Left lung (tissue), 14 donors: ENCODE results near the gene FGF8. TPM values are rescaled to one million over a fixed set of nuclear protein-coding genes. Genes with fewer than 3 reads are reported as not detected.

Experiments used
- ATAC-seq: fragments of 200-7000 bp; cut with Tn5 transposase; one replicate; pipeline ENCODE4 v1.9.1; 2020; ENCODE audit warnings: moderate library complexity
- DNase-seq, 4 donors: peaks; one replicate each; pipeline ENCODE4 v3.0.0-alpha.2; 2013 to 2020
- H3K27ac ChIP-seq, 2 donors: fragments of 200-600 bp; sonication (generic) in 1 of 2; one replicate each; pipeline versions ENCODE4 v1.5.0 to v1.8.0; 2020 to 2021
- H3K27me3 ChIP-seq, 2 donors: fragments of 200-600 bp; sonication (generic) in 1 of 2; one replicate each; pipeline versions ENCODE4 v1.5.0 to v1.8.0; 2020 to 2021
- H3K36me3 ChIP-seq, 2 donors: fragments of 200-600 bp; sonication (generic) in 1 of 2; one replicate each; pipeline versions ENCODE4 v1.5.0 to v1.8.0; 2020 to 2021
- H3K4me1 ChIP-seq, 2 donors: fragments of 200-600 bp; one replicate each; pipeline ENCODE4 v1.8.0; 2021
- H3K4me3 ChIP-seq, 2 donors: fragments of 200-600 bp; sonication (generic) in 1 of 2; one replicate each; pipeline versions ENCODE4 v1.5.0 to v1.8.0; 2020 to 2021; ENCODE audit warnings: mild to moderate bottlenecking in 1 of 2
- H3K9me3 ChIP-seq, 2 donors: fragments of 200-600 bp; sonication (generic) in 1 of 2; one replicate each; pipeline versions ENCODE4 v1.5.0 to v1.8.0; 2020 to 2021
- CTCF ChIP-seq, 2 donors: fragments of 200-600 bp; sonication (generic) in 1 of 2; IDR thresholded peaks; one replicate each; pipeline versions ENCODE4 v1.5.0 to v1.8.0; 2021; ENCODE audit warnings: antibody characterized with exemption in 2 of 2
- intact Hi-C, 2 donors: fragments of 100-400 bp; cut with DNase I; formaldehyde crosslinking; loops; one replicate each; pipeline versions ENCODE4 v1.11.2 to v1.14.2; 2022
- long read RNA-seq, 12 donors: library from polyadenylated mRNA in 2 of 12; unstranded in 2 of 12; transcript quantifications; one replicate each; pipeline ENCODE4 v2.0.0 and lab custom pipeline, GENCODE V29; 2019 to 2026
- polyA plus RNA-seq, 6 donors: library from polyadenylated mRNA; unstranded; fragments of 120-200 nt; gene quantifications; one replicate each; pipeline ENCODE4 v1.2.1, GENCODE V29; 2013; ENCODE audit not compliant: insufficient read length in 6 of 6
- total RNA-seq, 2 donors: library from RNA; stranded (reverse); fragmentation: NEBNext Ultra II Directional; extraction: Animal tissue kit (Norgen Biotek cat#: 25700); gene quantifications; one replicate each; pipeline ENCODE4 v1.2.1, GENCODE V29; 2021
- donor health status: DM: no; HTN: yes; CAD: no.
- donor health status: DM: no; HTN: no; CAD: no.

FGF8 gene
- total RNA-seq (not detected), polyA plus RNA-seq (under 1 TPM in 1 of 6 donors, not detected in 5; 0.15 TPM)
- long read RNA-seq, donor 1 = 0 reads
- long read RNA-seq, donor 2 = 0 reads
- long read RNA-seq, donor 3 = 0 reads
- long read RNA-seq, donor 4 = 0 reads
- long read RNA-seq, donor 5 = 0 reads
- long read RNA-seq, donor 6 = 0 reads
- long read RNA-seq, donor 7 = 0 reads
- long read RNA-seq, donor 8 = 0 reads
- long read RNA-seq, donor 9 = 0 reads
- long read RNA-seq, donor 10 = 0 reads
- long read RNA-seq, donor 11 = 0 reads
- long read RNA-seq, donor 12 = 0 reads

GRCh38 chr10:101775273-101776160 lies at the start of gene FGF8:
Gene FGF8, minus strand, starts transcription at chr10:101776114. Its CDS starts 214 bp downstream, at chr10:101775900.
- Histone ChIP-seq H3K9me3 (no peaks in the 10 kb centered on the region), H3K36me3 (no peaks in the 10 kb centered on the region), H3K27ac (no peak within 1 kb of the TSS), H3K4me3 (no peak within 1 kb of the TSS), H3K27me3 (peaks cover 62 to 98% of the 10 kb centered on the region in 2 donors), H3K4me1 (peaks cover 15 to 43% of the 10 kb centered on the region in 2 donors)
- DNase-seq (peak in 1 of 4 donors; percentile 54), ATAC-seq (no peak)
- no peak for TF ChIP-seq CTCF (IDR thresholded peaks at IDR 0.05)
- intact Hi-C loops = loop anchor here in 1 of 2 donors (10.0 kb wide), 1 partner anchor 171 kb away; no protein-coding TSS in a partner anchor

- H3K27ac ChIP-seq = no peak overlapping the region
- DNase-seq = no peak
- no peak for TF ChIP-seq CTCF (IDR thresholded peaks at IDR 0.05)
- no peak for ATAC-seq
- peaks cover 0 to 12% of the 10 kb centered on the region in 2 donors for H3K4me1 ChIP-seq
- no peaks in the 10 kb centered on the region for H3K9me3 ChIP-seq
- intact Hi-C loops = no loop called here
- H3K27me3 ChIP-seq = no peaks in the 10 kb centered on the region
- H3K4me3 ChIP-seq = no peak overlapping the region
- H3K36me3 ChIP-seq = peaks cover 0 to 9% of the 10 kb centered on the region in 2 donors
Observed at GRCh38 chr10:101824736-101825135, 48.8 kb upstream of the FGF8 start.

- Histone ChIP-seq H3K9me3 (no peaks in the 10 kb centered on the region), H3K4me1 (peaks cover 24 to 39% of the 10 kb centered on the region in 2 donors), H3K36me3 (no peaks in the 10 kb centered on the region), H3K4me3 (peak overlapping the region; percentile 97 to 100), H3K27me3 (no peaks in the 10 kb centered on the region), H3K27ac (peak overlapping the region; percentile 94)
- no peak for TF ChIP-seq CTCF (IDR thresholded peaks at IDR 0.05)
- no peak for DNase-seq
- intact Hi-C loops = no loop called here
- peak; percentile 6 for ATAC-seq
Observed at GRCh38 chr10:101818872-101819633, 43.1 kb upstream of the FGF8 start.

GRCh38 chr10:101818119-101818871 lies 42.4 kb upstream of the FGF8 start, which contains the start of gene OGA:
Gene OGA, minus strand, starts transcription at chr10:101818444. Its CDS starts 422 bp downstream, at chr10:101818022.
- DNase-seq (peak; percentile 98 to 99 (median 99)), ATAC-seq (peak; percentile 92)
- no peak for TF ChIP-seq CTCF (IDR thresholded peaks at IDR 0.05)
- Histone ChIP-seq H3K27me3 (no peaks in the 10 kb centered on the region), H3K4me1 (peaks cover 27 to 46% of the 10 kb centered on the region in 2 donors), H3K27ac (peak within 1 kb of the TSS; percentile 94), H3K4me3 (peak within 1 kb of the TSS; percentile 97 to 100), H3K36me3 (no peaks in the 10 kb centered on the region), H3K9me3 (no peaks in the 10 kb centered on the region)
- intact Hi-C loops = no loop called here
